Measurements from ENCODE around the gene TIRAP. TPM values are rescaled to one million over a fixed set of nuclear protein-coding genes. Genes with fewer than 3 reads are reported as not detected.

The TIRAP gene
- total and polyA plus RNA-seq, 2 of the 8 experiments (the other 6 are each of a cell fraction or from before 2014, with no cell fraction given): 5.3 TPM

- TF ChIP-seq POLR2AphosphoS5 (IDR thresholded peaks at IDR 0.05; ENCODE audit: low read depth, low read length) (no peak), BRCA1 (IDR thresholded peaks at IDR 0.05; ENCODE audit: low read depth, low read length) (no peak), TAF1 (IDR thresholded peaks at IDR 0.05; ENCODE audit: low read depth, low read length) (no peak), MAFK (IDR thresholded peaks at IDR 0.05; ENCODE audit: low read depth, low read length) (no peak), ASH2L (IDR thresholded peaks at IDR 0.05; ENCODE audit: low read length) (no peak)
Measured at GRCh38 chr11:126305699-126306098, 22.8 kb downstream of the TIRAP start (continued).

Data from H1 (cell line).